Measurements from ENCODE around the gene TTC24.
"Not testable (repeated sequence)": the region's sequence is repeated elsewhere in the genome, so short reads cannot be mapped to it uniquely, and the experiment has no call there.

The TTC24 gene

DNA sequence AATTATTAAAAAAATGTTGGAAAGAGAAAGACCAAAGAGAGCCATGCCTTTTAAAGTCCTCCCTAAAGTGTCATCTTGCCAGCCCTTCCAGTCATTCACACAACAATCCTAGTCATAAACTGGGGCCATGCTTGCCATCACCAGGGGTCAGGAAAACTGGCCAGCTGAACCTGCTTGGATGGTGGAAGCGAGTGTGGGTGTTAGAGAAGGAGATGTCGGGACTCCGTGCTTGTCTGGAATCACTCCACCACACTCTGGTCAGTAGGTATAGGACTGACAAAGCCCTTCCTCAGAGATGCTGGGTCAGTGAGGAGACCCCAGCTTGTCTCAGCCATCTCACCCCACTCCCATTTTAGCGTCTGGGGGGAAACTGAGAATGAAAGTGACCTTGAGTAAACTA, 36.4 kb downstream of the TTC24 start:
- DNase-seq: no peak

- DNase-seq: no peak
Measured at GRCh38 chr1:156616463-156616862, 36.9 kb downstream of the TTC24 start.

- DNase-seq: peak in 1 of 2 experiments; percentile 12
Measured at GRCh38 chr1:156618853-156619581, 39.5 kb downstream of the TTC24 start, which contains the start of gene HAPLN2. Gene HAPLN2, plus strand, starts transcription at chr1:156619415. Its CDS starts 4,076 bp downstream, at chr1:156623491.

DNA sequence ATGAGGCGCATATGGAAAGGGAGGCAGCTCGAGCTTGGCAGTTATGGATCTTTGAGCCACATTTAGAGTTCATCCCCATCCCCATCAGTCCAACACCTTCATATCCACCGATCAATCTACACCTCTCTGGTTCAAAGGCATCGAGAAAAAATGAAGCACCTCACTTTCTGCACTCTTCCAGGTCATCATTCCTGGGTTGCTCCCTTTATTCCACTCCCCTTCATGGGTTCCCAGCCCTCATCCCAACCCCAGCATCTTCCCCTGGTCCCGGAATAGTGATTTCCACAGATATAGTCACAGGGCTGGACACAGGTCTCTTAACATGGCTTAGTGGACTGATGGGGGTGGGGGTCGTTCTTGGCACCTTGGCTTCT, 40.0 kb downstream of the TTC24 start:
- no peak for DNase-seq

DNA sequence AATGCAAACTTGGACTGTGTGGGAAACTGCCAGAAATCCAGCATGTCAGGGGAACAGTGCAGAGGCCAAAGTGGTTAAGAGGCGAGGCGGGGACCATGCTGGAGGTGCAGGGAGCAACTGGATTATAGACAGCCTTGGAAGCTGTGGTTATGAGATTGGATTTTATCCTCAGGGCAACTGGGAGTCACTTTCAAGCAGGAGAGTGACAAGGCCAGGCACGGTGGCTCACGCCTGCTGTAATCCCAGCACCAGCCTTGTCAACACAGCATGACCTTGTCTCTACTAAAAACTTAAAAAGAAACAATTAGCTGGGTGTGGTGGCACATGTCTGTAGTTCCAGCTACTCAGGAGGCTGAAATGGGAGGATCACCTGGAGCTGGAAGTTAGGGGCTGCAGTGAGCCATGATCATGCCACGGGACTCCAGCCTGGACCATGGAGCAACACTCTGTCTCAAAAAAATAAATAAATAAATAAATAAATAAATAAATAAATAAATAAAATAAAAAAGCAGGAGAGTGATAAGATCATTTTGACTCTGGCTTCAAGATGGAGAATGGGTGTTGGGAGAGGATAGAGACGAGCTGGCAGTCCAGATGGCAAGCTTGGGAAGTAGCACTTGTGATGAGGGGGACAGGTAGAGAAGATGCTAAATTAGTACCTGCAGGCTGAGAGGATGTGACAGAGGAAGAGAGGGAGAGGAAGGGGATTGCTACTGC, 43.2 kb downstream of the TTC24 start:
- no peak for DNase-seq

- DNase-seq: no peak
Measured at GRCh38 chr1:156623946-156624813, 44.7 kb downstream of the TTC24 start.

GRCh38 chr1:156624814-156625435, 45.4 kb downstream of the TTC24 start:
- DNase-seq: no peak

- peak in 1 of 2 experiments; percentile 13 for DNase-seq
Measured at GRCh38 chr1:156625436-156626078, 46.0 kb downstream of the TTC24 start.

GRCh38 chr1:156626079-156626438, 46.5 kb downstream of the TTC24 start:
- DNase-seq: no peak

DNA sequence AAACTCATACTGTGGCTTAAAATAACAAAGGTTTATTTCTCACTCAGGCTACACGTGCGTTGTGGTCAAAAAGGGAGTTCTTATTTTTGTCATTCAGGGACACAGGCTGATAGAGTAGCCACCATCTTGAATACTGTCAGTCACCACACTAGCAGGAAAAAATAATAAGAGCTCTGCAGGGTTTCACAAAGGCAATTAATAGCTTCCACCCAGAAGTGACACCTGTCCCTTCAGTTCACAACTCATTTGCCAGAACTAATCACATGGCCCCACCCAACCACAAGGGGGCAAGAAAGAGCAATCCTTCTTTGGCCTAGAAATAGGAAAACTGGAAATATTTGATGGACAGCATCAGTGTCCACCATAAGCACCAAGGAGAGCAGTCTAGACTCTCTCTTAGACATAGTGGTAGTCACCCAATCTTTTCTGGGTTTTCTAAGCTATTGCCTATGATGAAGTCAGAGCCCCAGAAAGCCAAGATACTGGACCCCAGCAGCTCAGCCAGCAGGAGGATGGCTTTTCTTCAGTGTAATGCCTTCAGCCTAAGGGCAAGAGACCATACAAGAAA, 47.9 kb downstream of the TTC24 start:
- peak; percentile 42 to 56 for DNase-seq

DNA sequence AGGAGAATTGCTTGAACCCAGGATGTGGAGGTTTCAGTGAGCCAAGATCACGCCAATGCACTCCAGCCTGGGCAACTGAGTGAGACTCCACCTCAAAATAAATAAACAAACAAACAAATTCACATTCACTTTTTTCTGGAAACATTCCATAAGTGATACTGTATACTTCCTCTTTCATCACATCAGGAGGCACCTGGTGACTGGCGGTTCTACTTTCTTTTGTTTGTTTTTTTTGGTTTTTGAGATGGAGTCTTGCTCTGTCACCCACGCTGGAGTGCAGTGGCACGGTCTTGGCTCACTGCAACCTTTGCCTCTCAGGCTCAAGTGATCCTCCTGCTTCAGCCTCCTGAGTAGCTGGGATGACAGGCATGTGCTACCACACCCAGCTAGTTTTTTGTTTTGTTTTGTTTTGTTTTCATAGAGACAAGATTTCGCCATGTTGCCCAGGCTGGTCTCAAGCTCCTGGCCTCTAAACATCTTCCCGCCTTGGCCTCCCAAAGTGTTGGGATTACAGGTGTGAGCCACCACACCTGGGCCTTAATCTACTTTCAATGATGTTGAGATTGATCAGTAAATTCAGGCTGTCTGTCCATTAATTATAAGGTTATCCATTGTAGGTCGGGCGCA, 50.4 kb downstream of the TTC24 start:
- no peak for DNase-seq

- DNase-seq: not testable (repeated sequence)
Measured at GRCh38 chr1:156631152-156631551, 51.6 kb downstream of the TTC24 start.

GRCh38 chr1:156632355-156632754, 52.8 kb downstream of the TTC24 start:
- DNase-seq: no peak
